Heart left ventricle (tissue), 13 donors: ENCODE measurements around the gene NEUROG1.

Source experiments
- POLR2A ChIP-seq, 2 donors: fragments of 450-650 bp; IDR thresholded peaks; one replicate each; pipeline ENCODE4 v1.6.1; 2017; ENCODE audit warnings: antibody characterized with exemption in 2 of 2, mild to moderate bottlenecking in 2 of 2, moderate library complexity in 2 of 2
- TF ChIP-seq, protein P1 (sequence below), 12 donors: fragments of 200-600 bp; sonication (generic) in 4 of 12; IDR thresholded peaks; one replicate each; pipeline versions ENCODE4 v1.5.0 to v1.8.0; 2018 to 2022; ENCODE audit warnings: antibody characterized with exemption in 12 of 12, mild to moderate bottlenecking in 5 of 12
- donor health status: ischemic (EF 13 %, LVEDD 7.1; RV severe dilation, severe dysfunction).
- donor health status: DM: no; HTN: yes; CAD: no.
- donor health status: DM: no; HTN: no; CAD: no.
- donor health status: ischemic (EF 25% LVEDD 6.9; RV normal size, moderate dysfunction).
- donor health status: ischemic (EF 25% LVEDD 5.7; RV mildly dilated, moderate dysfunction).
- donor health status: ischemic (EF 35%, LVEDD 5.7; RV mildly dilated, moderate dysfunction).
- donor health status: nonischemic (EF 11% LVEDD 7.7; RV severe dilation, severe dysfunction).
- donor health status: DM: yes; HTN: yes; CAD: no.
- donor health status: PGD.
- donor health status: ischemic (EF 29% LVEDD 5.4; RV normal size, mild dysfunction).
- donor health status: nonischemic (EF 23%, LVEDD 6.1; RV moderate dilation, normal function).

DNA sequence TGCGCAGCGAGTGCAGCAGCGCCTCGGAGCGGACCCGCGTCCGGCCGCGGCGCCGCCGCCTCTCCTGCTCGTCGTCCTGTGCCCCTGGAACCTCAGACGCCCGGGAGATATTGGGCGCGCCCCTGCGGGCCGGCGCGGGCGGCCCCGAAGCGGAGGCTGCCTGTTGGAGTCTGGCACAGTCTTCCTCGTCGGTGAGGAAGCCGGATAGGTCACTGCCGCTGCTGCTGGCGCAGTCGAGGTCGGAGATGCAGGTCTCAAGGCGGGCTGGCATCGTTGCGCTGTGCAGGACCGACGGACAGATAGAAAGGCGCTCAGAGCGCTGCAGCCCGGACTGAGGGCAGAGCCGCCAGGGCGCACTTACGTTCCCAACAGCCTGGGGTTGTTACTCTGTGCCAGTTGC is 344 bp downstream of the NEUROG1 start:
- TF ChIP-seq, protein P1, sequence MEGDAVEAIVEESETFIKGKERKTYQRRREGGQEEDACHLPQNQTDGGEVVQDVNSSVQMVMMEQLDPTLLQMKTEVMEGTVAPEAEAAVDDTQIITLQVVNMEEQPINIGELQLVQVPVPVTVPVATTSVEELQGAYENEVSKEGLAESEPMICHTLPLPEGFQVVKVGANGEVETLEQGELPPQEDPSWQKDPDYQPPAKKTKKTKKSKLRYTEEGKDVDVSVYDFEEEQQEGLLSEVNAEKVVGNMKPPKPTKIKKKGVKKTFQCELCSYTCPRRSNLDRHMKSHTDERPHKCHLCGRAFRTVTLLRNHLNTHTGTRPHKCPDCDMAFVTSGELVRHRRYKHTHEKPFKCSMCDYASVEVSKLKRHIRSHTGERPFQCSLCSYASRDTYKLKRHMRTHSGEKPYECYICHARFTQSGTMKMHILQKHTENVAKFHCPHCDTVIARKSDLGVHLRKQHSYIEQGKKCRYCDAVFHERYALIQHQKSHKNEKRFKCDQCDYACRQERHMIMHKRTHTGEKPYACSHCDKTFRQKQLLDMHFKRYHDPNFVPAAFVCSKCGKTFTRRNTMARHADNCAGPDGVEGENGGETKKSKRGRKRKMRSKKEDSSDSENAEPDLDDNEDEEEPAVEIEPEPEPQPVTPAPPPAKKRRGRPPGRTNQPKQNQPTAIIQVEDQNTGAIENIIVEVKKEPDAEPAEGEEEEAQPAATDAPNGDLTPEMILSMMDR (IDR thresholded peaks at IDR 0.05) = no peak
- no peak for TF ChIP-seq POLR2A (IDR thresholded peaks at IDR 0.05)
